ENCODE results near the gene LRRC8A.
"Not testable (repeated sequence)": the region's sequence is repeated elsewhere in the genome, so short reads cannot be mapped to it uniquely, and the experiment has no call there.

LRRC8A gene

DNA sequence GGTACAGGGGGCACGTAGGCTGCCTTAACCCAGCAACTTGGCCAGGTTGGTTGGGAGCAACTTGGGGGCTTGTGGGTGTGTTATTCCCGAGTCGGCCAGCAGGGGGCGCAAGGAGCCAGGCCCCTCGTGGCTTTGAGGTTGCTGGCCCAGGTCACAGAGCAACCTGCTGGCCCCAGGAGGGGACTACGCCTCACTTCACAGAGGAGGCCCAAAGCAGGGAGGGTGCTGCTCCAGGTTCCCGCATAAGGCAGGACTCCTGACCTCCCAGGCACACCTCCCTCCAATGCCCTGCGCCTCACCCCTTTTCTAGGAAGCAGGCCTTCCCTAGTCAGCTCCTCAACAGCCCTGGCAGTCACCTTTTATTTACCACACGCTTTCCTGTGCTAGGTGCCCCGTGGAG is 18.3 kb upstream of the LRRC8A start (continued):
- TF ChIP-seq, protein P1, sequence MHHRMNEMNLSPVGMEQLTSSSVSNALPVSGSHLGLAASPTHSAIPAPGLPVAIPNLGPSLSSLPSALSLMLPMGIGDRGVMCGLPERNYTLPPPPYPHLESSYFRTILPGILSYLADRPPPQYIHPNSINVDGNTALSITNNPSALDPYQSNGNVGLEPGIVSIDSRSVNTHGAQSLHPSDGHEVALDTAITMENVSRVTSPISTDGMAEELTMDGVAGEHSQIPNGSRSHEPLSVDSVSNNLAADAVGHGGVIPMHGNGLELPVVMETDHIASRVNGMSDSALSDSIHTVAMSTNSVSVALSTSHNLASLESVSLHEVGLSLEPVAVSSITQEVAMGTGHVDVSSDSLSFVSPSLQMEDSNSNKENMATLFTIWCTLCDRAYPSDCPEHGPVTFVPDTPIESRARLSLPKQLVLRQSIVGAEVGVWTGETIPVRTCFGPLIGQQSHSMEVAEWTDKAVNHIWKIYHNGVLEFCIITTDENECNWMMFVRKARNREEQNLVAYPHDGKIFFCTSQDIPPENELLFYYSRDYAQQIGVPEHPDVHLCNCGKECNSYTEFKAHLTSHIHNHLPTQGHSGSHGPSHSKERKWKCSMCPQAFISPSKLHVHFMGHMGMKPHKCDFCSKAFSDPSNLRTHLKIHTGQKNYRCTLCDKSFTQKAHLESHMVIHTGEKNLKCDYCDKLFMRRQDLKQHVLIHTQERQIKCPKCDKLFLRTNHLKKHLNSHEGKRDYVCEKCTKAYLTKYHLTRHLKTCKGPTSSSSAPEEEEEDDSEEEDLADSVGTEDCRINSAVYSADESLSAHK (tag by site-specific recombination; IDR thresholded peaks at IDR 0.05): no peak
- TF ChIP-seq, protein P2, sequence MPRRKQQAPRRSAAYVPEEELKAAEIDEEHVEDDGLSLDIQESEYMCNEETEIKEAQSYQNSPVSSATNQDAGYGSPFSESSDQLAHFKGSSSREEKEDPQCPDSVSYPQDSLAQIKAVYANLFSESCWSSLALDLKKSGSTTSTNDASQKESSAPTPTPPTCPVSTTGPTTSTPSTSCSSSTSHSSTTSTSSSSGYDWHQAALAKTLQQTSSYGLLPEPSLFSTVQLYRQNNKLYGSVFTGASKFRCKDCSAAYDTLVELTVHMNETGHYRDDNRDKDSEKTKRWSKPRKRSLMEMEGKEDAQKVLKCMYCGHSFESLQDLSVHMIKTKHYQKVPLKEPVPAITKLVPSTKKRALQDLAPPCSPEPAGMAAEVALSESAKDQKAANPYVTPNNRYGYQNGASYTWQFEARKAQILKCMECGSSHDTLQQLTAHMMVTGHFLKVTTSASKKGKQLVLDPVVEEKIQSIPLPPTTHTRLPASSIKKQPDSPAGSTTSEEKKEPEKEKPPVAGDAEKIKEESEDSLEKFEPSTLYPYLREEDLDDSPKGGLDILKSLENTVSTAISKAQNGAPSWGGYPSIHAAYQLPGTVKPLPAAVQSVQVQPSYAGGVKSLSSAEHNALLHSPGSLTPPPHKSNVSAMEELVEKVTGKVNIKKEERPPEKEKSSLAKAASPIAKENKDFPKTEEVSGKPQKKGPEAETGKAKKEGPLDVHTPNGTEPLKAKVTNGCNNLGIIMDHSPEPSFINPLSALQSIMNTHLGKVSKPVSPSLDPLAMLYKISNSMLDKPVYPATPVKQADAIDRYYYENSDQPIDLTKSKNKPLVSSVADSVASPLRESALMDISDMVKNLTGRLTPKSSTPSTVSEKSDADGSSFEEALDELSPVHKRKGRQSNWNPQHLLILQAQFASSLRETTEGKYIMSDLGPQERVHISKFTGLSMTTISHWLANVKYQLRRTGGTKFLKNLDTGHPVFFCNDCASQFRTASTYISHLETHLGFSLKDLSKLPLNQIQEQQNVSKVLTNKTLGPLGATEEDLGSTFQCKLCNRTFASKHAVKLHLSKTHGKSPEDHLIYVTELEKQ (tag by site-specific recombination; IDR thresholded peaks at IDR 0.05; ENCODE audit: borderline replicate concordance): no peak
- TF ChIP-seq ZNF426 (tag by site-specific recombination; IDR thresholded peaks at IDR 0.05): no peak
- TF ChIP-seq, protein P3, sequence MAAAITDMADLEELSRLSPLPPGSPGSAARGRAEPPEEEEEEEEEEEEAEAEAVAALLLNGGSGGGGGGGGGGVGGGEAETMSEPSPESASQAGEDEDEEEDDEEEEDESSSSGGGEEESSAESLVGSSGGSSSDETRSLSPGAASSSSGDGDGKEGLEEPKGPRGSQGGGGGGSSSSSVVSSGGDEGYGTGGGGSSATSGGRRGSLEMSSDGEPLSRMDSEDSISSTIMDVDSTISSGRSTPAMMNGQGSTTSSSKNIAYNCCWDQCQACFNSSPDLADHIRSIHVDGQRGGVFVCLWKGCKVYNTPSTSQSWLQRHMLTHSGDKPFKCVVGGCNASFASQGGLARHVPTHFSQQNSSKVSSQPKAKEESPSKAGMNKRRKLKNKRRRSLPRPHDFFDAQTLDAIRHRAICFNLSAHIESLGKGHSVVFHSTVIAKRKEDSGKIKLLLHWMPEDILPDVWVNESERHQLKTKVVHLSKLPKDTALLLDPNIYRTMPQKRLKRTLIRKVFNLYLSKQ (tag by site-specific recombination; IDR thresholded peaks at IDR 0.05; ENCODE audit: borderline replicate concordance): no peak
- peak; percentile 24; the same call in 1 of the 2 replicates for TF ChIP-seq ZIC2 (tag by site-specific recombination; IDR thresholded peaks at IDR 0.05)
- no peak for TF ChIP-seq ZNF350 (tag by site-specific recombination; IDR thresholded peaks at IDR 0.05)
- no peak for TF ChIP-seq ZBTB21 (tag by site-specific recombination; IDR thresholded peaks at IDR 0.05)

DNA sequence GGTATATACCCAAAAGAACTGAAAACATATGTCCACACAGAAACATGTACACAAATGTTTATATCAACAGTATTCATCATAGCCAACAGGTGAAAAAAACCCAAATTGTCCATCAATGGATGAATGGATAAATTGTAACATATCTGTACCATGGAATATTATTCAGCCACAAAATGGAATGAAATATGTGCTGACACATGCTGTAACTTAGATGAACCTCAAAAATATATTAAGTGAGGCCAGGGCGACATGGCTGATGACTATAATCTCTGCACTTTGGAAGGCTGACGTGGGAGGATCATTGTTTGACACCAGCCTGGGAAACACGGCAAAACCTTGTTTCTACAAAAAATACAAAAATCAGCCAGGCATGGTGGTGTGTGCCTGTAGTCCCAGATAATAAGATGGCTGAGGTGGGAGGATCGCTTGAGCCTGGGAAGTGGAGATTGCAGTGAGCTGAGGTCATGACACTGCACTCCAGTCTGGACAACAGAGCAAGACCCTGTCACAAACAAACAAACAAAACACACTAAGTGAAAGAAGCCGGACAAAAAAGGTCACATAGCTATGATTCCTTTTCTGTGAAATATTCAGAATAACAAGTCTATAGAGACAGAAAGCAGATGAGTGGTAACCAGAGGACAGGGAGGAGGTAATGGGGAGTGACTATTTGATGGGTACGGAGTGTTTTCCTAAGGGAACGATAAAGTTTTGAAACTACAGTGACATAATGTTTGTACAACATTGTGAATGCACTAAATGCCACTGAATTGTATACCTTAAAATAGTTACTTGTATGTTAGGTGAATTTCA is 11.6 kb upstream of the LRRC8A start:
- ChIA-PET POLR2A (interaction anchor here (0.6 to 1.0 kb wide), 3 partner anchors 52 to 932 kb away, joined by 3 to 6 read pairs (median 3); partner anchors contain the start of gene ENDOG), CTCF (interaction anchor here (0.7 to 3.0 kb wide), 5 partner anchors 8 to 58 kb away, joined by 4 to 14 read pairs (median 5); partner anchors contain the start of gene ENDOG)
- no peak for TF ChIP-seq ZNF184 (tag by site-specific recombination; IDR thresholded peaks at IDR 0.05)
- peak; percentile 78 for TF ChIP-seq ZNF121 (tag by site-specific recombination; IDR thresholded peaks at IDR 0.05)
- no peaks in the 10 kb centered on the region for H3K9me3 ChIP-seq (ENCODE audit: control insufficient read depth, insufficient read depth, low read depth, low read length)
- H3K27ac ChIP-seq (ENCODE audit: extremely low read depth, low read depth, low read length): no peak overlapping the region
- H3K4me1 ChIP-seq (ENCODE audit: control insufficient read depth, insufficient read depth, low read length): no peaks in the 10 kb centered on the region
- no peak overlapping the region for H3K4me3 ChIP-seq (ENCODE audit: low read depth, low read length)
- no peaks in the 10 kb centered on the region; a peak in 1 of 3 replicates for H3K36me3 ChIP-seq (ENCODE audit: control insufficient read depth in 2 of 2, insufficient read depth in 1 of 2, low read length in 2 of 2)

DNA sequence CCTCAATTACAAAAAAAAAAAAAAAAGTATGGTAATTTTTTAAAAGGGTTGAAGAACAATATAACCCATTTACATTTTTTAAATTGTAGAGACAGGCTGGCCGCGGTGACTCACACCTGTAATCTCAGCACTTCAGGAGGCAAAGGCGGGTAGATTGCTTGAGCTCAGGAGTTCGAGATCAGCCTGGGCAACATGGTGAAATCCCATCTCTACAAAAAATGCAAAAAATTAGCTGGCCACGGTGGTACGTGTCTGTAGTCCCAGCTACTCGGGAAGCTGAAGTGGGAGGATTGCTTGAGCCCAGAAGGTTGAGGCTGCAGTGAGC is 11.0 kb upstream of the LRRC8A start:
- POLR2A ChIA-PET: interaction anchor here (0.6 to 1.0 kb wide), 3 partner anchors 53 to 931 kb away, joined by 3 to 6 read pairs (median 3); partner anchors contain the start of gene ENDOG
- H3K4me3 ChIP-seq (ENCODE audit: low read depth, low read length); H3K9me3 ChIP-seq (ENCODE audit: control insufficient read depth, insufficient read depth, low read depth, low read length); H3K36me3 ChIP-seq (ENCODE audit: control insufficient read depth in 2 of 2, insufficient read depth in 1 of 2, low read length in 2 of 2); H3K4me1 ChIP-seq (ENCODE audit: control insufficient read depth, insufficient read depth, low read length); H3K27ac ChIP-seq (ENCODE audit: extremely low read depth, low read depth, low read length): not testable (repeated sequence)
- CTCF ChIA-PET: interaction anchor here (0.7 to 3.0 kb wide), 4 partner anchors 8 to 57 kb away, joined by 4 to 14 read pairs (median 5); partner anchors contain the start of gene ENDOG

DNA sequence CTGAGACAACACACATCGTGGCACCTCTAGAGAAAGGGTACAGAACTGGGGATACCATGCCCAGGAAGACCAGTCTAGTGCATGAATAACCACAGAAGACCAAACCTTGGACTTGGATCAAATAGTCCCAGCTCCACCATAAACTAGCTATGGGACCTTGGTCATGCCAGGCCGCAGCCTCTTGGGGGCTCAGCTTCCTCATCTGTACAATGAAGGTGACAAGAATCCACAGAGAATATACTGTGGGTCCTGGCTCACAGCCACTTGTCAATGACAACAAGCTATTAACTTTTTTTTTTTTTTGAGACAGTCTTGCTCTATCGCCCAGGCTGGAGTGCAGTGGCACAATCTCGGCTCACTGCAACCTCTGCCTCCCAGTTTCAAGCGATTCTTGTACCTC is 4.1 kb upstream of the LRRC8A start:
- CTCF ChIA-PET: interaction anchor here (0.6 to 9.5 kb wide), 10 partner anchors 12 to 586 kb away, joined by 3 to 83 read pairs (median 4); partner anchors contain the start of gene SH3GLB2
- Histone ChIP-seq H3K27ac (ENCODE audit: extremely low read depth, low read depth, low read length) (no peak overlapping the region), H3K9me3 (ENCODE audit: control insufficient read depth, insufficient read depth, low read depth, low read length) (no peaks in the 10 kb centered on the region), H3K36me3 (ENCODE audit: control insufficient read depth in 2 of 2, insufficient read depth in 1 of 2, low read length in 2 of 2) (no peaks in the 10 kb centered on the region), H3K4me3 (ENCODE audit: low read depth, low read length) (no peak overlapping the region), H3K4me1 (ENCODE audit: control insufficient read depth, insufficient read depth, low read length) (no peaks in the 10 kb centered on the region)
- POLR2A ChIA-PET: interaction anchor here (0.7 kb wide), 1 partner anchor 712 kb away, joined by 3 read pairs; no protein-coding TSS in a partner anchor
- TF ChIP-seq, protein P4, sequence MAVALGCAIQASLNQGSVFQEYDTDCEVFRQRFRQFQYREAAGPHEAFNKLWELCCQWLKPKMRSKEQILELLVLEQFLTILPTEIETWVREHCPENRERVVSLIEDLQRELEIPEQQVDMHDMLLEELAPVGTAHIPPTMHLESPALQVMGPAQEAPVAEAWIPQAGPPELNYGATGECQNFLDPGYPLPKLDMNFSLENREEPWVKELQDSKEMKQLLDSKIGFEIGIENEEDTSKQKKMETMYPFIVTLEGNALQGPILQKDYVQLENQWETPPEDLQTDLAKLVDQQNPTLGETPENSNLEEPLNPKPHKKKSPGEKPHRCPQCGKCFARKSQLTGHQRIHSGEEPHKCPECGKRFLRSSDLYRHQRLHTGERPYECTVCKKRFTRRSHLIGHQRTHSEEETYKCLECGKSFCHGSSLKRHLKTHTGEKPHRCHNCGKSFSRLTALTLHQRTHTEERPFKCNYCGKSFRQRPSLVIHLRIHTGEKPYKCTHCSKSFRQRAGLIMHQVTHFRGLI (tag by site-specific recombination; IDR thresholded peaks at IDR 0.05): no peak
- TF ChIP-seq, protein P5, sequence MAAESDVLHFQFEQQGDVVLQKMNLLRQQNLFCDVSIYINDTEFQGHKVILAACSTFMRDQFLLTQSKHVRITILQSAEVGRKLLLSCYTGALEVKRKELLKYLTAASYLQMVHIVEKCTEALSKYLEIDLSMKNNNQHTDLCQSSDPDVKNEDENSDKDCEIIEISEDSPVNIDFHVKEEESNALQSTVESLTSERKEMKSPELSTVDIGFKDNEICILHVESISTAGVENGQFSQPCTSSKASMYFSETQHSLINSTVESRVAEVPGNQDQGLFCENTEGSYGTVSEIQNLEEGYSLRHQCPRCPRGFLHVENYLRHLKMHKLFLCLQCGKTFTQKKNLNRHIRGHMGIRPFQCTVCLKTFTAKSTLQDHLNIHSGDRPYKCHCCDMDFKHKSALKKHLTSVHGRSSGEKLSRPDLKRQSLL (tag by site-specific recombination; IDR thresholded peaks at IDR 0.05): peak; percentile 44; the same call in 1 of the 2 replicates

Measured in HEK293 (cell line).